22Rv1 (cell line): ENCODE results near the gene TLR4.

Experiments
- CTCF ChIP-seq: fragments of 450-650 bp; IDR thresholded peaks from 2 replicates; pipeline ENCODE4 v1.5.1; 2017; ENCODE audit warnings: mild to moderate bottlenecking
- ZFX ChIP-seq: fragments of 450-650 bp; IDR thresholded peaks from 2 replicates; pipeline ENCODE4 v1.6.1; 2017; ENCODE audit warnings: antibody characterized with exemption, borderline replicate concordance

GRCh38 chr9:117734523-117735314 is 30.5 kb downstream of the TLR4 start:
- TF ChIP-seq CTCF (no peak), ZFX (no peak)
